HG02938 (cell line): ENCODE data around the gene HK1.

Experiments
- ATAC-seq: cut with Tn5 transposase; IDR thresholded peaks from one replicate; pipeline ENCODE4 v1.9.1; 2021; ENCODE audit warnings: mild to moderate bottlenecking, moderate library complexity; ENCODE audit not compliant: unreplicated experiment

Gene HK1

DNA sequence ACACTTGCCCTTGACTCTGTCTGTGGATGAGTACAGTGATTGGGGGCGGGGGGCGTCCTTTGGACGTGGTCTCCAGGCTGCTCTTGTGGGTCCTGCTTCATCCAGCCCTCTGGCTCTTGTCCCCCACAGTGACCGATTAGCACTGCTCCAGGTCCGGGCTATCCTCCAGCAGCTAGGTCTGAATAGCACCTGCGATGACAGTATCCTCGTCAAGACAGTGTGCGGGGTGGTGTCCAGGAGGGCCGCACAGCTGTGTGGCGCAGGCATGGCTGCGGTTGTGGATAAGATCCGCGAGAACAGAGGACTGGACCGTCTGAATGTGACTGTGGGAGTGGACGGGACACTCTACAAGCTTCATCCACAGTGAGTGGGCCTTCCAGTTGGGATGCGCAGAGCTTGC, 120.2 kb downstream of the HK1 start:
- ATAC-seq: no peak

DNA sequence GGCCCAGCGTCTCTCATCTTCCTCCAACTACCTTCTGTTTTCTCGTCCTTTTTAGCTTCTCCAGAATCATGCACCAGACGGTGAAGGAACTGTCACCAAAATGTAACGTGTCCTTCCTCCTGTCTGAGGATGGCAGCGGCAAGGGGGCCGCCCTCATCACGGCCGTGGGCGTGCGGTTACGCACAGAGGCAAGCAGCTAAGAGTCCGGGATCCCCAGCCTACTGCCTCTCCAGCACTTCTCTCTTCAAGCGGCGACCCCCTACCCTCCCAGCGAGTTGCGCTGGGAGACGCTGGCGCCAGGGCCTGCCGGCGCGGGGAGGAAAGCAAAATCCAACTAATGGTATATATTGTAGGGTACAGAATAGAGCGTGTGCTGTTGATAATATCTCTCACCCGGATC, 122.6 kb downstream of the HK1 start:
- no peak for ATAC-seq

DNA sequence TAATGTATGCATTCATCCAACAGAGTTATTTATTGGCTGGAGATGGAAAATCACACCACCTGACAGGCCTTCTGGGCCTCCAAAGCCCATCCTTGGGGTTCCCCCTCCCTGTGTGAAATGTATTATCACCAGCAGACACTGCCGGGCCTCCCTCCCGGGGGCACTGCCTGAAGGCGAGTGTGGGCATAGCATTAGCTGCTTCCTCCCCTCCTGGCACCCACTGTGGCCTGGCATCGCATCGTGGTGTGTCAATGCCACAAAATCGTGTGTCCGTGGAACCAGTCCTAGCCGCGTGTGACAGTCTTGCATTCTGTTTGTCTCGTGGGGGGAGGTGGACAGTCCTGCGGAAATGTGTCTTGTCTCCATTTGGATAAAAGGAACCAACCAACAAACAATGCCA, 123.1 kb downstream of the HK1 start:
- ATAC-seq: no peak

DNA sequence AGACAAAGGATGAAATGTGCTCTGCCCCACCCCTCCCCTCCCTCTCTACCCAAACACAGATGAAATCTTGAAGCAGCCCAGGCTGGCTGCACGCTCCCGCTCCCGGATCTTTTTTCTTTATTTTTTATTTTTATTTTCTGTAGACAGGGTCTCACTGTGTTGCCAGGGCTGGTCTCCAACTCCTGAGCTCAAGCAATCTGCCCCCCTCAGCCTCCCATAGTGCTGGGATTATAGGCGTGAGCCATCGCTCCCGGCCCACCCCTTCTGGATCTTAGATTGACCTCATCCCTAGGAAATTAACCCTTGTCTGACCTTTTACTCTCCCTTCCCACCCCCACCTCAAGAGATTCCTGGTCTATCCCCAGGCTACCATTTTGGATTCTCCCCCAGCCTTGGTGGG, 124.1 kb downstream of the HK1 start:
- ATAC-seq: no peak

DNA sequence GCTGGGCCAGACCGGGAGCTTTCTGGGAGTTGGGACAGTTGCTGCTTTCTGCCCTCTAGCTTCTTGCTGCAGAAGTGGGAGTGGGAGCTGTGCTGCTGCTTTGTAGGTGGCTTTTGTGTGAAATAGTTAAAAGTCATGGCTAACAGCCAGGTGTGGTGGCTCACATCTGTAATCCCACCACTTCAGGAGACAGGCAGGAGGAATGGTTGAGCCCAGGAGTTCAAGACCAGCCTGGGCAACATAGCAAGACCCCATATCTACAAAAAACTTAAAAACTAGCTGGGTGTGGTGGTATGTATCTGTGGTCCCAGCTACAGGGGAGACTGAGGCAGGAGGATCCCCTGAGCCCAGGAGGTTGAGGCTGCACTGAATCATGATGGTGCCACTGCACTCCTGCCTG, 124.8 kb downstream of the HK1 start:
- no peak for ATAC-seq

DNA sequence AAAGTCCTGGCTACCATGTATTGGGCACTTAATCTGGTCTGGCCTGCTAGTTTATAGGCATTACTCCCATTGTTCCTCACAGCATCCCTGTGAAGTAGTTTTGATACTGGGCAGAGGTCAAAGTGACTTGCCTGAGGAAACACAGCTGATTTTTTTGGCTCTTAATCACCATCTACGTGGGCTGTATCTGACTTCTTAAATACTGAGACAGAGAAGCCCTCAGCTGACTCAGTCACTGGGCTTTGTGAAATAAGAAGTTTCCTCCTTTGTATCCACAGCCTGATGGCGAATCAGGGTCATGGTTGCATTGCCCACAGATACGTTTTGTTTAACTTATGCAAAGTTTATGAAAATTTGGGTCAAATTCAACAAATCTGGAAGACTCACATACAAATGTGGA, 125.2 kb downstream of the HK1 start:
- ATAC-seq: no peak

DNA sequence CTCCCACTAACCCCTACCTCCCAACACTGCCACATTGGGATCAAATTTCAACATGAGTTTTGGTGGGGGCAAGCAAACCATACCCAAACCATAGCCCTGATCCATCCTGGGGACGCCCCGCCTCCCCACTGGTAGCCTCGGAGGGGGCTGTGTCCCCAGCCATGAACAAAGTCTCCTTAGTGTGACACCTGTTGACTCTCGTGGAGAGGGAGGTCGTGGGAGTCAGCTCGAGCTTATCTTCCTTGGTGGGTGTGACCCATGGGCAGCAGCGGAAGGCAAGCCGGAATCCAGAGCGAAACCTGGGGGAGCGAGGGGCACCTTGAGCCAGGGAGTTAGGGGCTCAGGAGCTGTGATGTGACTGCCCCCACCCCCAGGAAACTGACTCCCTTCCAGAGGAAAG, 126.5 kb downstream of the HK1 start:
- no peak for ATAC-seq

DNA sequence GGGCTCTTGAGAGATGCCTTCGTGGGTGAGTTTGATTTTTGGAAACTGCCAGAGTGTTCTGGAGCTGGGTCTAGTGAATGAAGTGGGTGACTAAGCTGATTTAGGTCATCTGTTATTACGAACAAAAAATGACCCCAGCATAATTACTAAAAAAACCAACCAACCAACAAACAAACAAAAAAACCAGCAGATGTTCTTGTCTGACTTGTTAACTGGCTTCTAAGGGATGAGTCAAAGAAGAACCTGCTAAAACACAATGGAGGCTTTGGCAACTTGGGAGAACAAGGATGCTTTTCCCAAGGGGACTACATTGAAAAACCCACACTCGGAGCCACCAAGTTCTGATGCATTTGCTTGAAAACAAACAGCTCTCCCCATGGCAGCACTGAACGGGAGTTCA, 126.9 kb downstream of the HK1 start:
- no peak for ATAC-seq

DNA sequence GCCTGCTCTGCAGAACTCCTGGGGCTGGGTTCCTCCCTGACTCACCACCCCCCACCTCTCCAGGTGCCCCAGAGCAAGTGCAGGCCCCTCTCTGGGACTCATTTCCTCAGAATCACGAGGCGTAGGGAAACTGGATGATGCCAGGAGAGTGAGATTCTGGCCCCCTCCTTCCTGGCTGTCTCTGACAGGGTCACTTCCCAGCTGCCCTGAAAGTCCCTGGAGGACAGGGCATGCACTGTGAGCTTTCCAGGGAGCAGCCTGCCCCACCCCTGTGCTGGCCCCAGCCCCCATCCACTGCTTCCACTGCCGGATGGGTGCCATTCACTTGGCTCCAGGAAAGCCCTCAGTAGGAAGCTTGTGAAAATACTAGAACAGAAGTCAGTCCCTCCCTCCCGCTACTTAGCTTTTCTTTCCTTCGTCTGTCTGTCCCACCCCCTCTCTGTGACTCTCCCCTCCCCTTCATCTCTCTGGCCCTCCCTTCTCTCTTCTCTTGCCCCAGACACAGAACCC, 128.1 kb downstream of the HK1 start:
- no peak for ATAC-seq

DNA sequence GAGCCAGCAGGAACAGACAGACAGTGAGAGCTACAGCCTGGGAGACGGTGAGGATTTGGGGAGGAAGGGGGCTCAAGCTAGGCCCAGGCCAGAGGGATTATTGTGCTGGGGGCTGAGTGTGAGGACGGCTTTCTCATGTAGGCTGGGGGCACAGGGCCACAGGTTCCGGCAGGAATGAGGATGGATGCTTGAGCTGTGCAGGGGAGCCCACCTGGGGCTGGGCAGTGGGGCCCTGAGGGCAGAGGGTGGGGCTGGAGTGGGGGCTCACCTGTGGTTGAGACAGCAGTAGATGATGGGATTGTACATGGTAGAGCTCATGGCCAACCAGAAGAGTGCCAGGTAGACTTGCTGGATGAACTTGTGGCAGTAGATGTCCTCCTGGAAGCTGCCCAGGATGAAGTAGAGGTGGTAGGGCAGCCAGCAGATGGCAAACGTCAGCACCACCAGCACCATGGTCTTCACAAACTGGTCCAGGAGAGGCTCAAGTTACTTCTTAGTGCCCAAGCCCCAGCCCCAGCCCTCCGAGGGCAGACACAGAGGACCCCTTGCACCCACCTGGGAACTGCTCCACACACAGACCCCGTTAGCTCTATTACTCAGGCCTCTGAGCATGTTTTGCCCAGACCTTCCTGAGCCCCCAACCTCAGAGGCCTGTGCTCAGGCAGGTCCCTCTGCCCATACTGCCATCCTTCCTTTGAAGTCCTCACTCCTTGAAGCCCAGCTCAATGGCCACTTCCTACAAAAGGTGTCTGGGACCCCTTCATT, 128.7 kb downstream of the HK1 start:
- ATAC-seq: no peak

DNA sequence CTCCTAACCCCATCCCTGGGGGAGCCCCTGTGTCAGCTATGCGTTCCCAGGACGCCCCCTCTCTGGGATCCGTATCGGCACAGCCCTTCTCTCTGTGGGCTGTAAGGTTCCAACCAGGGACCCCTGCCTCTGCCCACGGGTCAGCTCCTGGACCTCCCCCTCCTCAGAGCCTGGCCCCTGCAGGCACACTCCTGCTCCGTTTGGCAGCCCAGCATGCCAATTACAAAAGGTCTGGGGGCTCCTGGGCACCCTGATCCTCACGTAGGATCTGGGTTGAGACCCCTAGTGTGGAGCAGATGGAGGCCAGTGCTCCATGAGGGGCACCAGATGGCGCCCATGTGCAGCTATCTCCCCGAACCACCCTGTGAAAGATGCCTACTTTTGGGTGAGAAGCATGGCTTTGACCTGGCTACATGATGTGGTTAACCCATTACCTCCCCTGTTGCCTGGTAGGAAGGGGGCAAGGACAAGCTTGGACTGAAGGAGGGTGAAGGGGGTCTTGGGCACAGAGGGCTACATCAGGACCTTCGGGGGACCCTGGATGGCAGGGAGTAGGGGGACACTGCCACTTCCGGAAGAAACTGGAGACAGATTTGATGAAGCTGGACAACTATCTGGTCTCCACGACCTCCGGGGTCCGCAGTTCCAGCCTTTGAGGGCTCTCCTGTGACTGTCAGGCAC, 129.5 kb downstream of the HK1 start:
- ATAC-seq: no peak

DNA sequence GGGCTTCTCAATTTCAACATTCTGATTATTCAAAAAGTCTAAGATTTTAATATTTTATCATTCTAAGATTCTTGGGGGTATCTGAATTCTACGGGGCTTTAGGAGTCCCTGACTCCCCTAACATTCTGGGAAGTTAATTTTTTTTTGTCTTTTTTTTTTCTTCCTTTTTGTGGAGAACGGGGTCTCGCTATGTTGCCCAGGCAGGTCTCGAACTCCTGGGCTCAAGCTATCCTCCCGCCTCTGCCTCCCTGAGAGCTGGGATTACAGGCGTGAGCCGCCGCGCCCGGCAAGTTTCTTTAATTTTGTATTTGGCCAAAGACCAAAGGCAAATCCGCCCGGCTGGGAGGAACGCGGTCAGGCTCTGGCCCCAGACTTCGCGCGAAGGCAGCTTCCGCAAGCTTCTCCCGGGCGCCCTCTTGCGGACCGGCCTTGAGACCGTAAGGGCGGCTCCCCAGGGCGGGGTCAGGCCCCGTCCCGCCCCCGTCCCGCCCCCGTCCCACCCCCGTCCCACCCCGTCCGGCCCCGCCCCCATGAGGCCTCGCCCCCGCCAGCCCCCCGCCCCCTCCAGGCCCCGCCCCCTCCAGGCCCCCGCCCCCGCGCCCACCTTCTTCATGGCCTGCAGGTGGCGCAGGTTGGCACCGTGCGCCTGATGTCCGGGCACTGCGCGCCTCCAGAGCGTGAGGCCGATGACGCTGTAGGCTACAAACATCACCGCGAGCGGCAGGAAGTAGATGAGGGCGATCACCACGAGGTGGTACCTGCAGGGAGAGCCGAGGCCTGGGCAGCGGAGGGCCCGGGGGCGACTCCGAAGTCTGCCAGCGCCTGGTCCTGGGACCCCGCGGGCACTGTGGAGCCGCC, 130.3 kb downstream of the HK1 start:
- peak; percentile 72 for ATAC-seq

DNA sequence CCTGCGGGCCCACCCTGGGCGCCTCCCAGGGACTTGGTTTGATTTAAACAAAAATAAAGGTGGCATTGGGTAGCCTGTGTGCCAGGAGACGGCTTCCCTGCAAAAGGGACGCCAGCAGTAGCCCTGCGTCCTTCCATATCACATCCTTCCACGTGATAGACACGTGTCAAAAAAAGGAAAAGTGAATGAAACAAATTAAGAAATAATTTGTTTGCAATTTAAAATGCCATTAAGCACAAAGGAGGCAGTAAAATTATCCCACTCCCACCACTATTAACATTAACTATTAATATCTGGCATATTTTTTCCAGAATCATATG, 130.8 kb downstream of the HK1 start:
- ATAC-seq: no peak

DNA sequence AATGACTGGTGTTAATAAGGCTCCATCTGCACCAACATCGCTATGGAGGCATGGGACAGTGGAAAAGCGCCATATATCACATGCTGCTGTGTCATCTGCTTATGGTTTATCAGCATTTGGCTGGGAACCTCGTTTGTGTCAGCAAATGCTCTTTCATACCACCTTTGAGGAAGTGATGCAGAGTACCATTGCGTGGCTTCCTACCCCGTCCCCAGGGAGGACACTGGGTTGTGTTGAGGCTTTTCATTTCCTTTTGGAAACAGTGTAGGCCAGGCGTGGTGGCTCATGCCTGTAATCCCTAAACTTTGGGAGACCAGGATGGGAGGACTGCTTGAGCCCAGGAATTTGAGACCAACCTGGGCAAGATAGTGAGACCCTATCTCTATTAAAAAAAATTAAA, 131.7 kb downstream of the HK1 start:
- no peak for ATAC-seq

DNA sequence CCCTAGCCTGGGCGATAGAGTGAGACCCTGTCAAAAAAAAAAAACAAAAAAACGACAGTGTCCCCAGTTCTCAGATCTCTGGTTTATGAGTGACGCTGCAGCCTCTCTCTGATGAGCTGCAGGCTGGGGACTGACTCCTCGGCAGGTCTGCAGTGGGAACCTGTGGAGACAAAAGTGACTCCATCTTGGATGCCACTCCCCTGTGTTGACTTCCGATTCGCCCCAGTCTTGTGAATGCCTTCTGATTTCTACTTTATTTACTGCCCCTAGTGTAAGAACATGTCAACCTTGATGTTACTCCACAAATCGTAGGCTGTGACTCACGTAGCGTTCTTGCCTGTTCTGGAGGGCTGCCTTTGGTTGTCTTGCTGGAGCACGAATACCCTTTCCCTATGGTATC, 132.2 kb downstream of the HK1 start:
- no peak for ATAC-seq

DNA sequence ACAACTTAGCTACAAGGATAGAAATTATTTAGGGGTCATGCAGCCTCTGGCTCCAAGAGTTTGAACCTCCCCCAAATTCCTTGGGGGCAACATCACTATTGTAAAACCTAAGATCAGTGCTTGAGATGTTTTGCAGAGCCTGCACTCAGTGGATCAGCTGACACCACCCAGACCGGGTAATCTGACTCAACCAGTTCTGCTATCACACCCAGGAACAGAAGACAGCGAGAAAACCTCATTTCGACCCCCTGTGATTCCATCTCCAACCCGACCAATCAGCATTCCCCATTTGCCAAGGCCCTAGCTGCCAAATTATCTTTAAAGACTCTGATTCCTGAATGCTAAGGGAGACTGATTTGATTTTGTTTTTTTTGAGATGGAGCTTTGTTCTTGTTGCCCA, 133.2 kb downstream of the HK1 start:
- no peak for ATAC-seq

DNA sequence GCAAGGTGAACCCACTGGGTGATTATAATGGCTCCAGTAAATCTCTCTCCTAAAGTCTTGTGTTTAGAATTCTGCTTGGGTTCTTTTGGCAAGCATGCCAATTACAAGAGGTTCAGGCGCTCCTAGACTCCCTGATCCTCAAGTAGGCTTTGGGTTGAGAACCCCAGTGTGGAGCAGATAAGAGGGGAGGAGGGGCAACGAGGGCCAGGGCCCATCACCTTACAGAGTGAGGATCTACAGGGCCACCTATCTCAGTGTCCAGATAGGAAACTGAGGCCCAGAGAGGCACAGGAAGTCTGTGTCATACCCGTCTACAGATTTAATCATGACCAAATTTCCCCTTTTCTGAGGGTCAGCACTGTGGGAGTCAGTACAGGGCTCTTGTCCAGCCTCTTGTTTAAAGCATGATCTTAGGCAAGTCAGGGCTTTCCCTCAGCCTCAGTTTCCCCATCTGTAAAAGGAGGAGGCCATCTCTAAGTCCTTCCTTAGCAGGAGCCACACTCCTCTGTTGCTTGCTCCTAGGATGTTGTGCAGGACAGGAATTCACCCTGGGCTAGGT, 134.0 kb downstream of the HK1 start:
- ATAC-seq: no peak

DNA sequence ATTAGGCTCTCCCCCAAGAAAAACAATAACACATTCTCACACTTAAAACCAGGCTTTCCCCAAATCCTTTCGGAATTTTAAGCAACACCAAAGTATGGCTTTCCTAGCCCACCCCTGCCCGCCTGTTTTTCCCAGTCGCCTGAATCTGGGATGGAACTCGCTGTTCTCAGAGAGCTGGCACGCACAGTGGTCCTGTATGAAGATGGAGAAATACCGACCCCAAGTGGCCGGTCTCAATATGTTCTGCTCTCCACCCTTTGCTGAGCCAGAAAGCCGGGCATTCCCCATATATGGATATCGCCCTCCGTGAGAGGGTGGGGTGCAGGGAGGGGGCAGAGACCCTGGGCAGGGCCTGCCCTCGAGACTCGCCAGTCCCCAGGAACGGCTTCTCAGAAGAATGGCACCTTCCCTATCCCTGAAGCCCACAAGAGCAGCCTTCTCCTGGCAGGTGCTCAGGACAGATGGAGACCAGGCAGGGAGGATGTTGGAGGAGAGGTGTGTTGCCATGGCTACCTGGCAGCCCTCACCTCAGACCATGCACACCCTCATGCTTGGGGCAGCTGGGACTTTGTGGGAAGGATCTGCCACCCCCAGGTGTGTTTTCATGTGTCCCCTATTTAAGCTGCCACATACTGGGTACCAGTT, 135.0 kb downstream of the HK1 start:
- ATAC-seq: no peak

DNA sequence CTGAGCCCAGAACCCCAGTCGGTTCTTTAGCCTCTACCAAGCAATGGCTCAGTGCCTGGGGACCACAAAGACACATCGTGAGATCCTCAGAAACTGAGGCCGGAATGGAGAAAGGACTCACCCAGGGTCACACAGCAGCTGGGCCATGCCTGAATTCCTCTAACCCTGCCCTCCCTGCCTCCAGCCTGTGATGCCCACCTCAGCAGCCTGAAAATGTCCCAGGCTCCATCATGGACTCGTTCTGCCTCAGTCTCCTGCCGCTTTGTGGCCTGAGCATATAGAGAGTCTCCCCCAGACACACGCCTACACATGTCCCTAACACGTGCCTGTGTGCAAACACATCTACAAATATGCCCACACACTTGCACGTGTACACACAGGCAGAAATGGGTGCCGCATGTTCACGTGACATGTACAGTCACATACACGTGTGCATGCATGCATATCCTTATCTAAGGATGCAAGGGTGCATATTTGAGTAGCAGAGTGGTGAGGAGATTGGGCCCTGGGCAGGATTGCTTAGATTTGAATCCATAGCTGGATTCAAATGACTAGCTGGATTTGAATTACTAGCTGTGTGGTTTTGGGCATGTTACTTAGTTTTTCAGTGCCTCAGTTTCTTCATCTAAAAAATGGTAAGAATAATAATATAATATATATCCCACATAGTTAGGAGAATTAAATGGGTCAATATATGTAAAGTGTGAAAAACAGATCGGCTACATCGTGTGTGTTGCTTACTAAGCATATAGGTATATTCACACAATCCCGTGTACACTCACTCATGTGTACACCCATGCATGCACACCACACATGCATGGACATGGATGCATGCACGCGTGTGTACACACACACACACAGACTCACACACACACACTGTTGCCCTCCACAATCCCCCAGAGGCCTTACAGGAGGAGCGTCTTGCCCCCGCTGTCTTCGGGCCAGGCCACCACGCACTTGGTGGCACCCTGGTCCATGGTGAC, 136.0 kb downstream of the HK1 start:
- ATAC-seq: no peak

DNA sequence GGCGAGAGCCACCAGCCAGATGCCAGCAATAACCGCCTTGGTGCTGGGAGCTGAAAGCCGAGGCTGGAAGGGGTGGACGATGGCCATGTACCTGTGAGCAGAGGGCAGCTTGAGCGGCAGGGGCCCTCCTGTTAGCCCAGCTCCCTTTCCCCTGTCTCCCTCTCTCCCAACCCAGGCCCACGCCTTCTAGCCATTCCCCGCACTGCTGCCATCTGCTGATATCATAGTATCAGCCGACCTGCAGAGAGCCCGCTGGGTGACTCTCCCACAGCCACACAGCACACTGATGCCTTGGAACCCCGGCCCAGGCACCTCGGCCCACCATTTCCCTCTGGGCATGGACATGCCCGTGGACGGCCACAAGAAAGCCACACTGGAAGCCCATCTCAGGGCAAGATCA, 136.8 kb downstream of the HK1 start:
- no peak for ATAC-seq
